ENCODE data around the gene ANO6.

GRCh38 chr12:45204757-45205156, 11.1 kb upstream of the ANO6 start:
- TF ChIP-seq, protein P1, sequence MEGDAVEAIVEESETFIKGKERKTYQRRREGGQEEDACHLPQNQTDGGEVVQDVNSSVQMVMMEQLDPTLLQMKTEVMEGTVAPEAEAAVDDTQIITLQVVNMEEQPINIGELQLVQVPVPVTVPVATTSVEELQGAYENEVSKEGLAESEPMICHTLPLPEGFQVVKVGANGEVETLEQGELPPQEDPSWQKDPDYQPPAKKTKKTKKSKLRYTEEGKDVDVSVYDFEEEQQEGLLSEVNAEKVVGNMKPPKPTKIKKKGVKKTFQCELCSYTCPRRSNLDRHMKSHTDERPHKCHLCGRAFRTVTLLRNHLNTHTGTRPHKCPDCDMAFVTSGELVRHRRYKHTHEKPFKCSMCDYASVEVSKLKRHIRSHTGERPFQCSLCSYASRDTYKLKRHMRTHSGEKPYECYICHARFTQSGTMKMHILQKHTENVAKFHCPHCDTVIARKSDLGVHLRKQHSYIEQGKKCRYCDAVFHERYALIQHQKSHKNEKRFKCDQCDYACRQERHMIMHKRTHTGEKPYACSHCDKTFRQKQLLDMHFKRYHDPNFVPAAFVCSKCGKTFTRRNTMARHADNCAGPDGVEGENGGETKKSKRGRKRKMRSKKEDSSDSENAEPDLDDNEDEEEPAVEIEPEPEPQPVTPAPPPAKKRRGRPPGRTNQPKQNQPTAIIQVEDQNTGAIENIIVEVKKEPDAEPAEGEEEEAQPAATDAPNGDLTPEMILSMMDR (IDR thresholded peaks at IDR 0.05) = no peak
- TF ChIP-seq POLR2A (IDR thresholded peaks at IDR 0.05) = no peak
- TF ChIP-seq EP300 (IDR thresholded peaks at IDR 0.05) = no peak
- no peak for TF ChIP-seq POLR2AphosphoS5 (IDR thresholded peaks at IDR 0.05)
